WTC11 (cell line): Measurements from ENCODE around the gene AMMECR1. TPM values are rescaled to one million over a fixed set of nuclear protein-coding genes. Genes with fewer than 3 reads are reported as not detected.
"Not testable (repeated sequence)": the region's sequence is repeated elsewhere in the genome, so short reads cannot be mapped to it uniquely, and the experiment has no call there.

ENCODE experiments used
- ATAC-seq: fragments of 200-7000 bp; cut with Tn5 transposase; 2 replicates; pipeline ENCODE4 v1.10.0; 2021; ENCODE audit warnings: mild to moderate bottlenecking, moderate library complexity
- CTCF ChIA-PET: fragments of 300-600 bp; sonication (Branson Sonifier 250); formaldehyde crosslinking; loops from one replicate; lab custom pipeline; 2021; ENCODE audit warnings: antibody characterized with exemption; lab: Charles Lee
- POLR2A ChIA-PET: fragments of 350-600 bp; sonication (Branson Sonifier 250); formaldehyde crosslinking; loops from one replicate; lab custom pipeline; 2021; ENCODE audit warnings: antibody characterized with exemption; lab: Charles Lee
- DNase-seq: peaks from one replicate; pipeline ENCODE4 v3.0.0; 2021; ENCODE audit warnings: low spot score
- H3K27ac Mint-ChIP-seq: 2 replicates; pipeline ENCODE4 v1.8.0; 2021; ENCODE audit warnings: mixed read lengths
- H3K27me3 Mint-ChIP-seq: 2 replicates; pipeline ENCODE4 v1.8.0; 2021; ENCODE audit warnings: low read depth, mild to moderate bottlenecking, moderate library complexity, mixed read lengths
- H3K36me3 Mint-ChIP-seq: 2 replicates; pipeline ENCODE4 v1.8.0; 2021; ENCODE audit warnings: mixed read lengths
- H3K4me1 Mint-ChIP-seq: 2 replicates; pipeline ENCODE4 v1.8.0; 2022; ENCODE audit warnings: mixed read lengths
- H3K4me3 Mint-ChIP-seq: 2 replicates; pipeline ENCODE4 v1.8.0; 2021; ENCODE audit warnings: mild to moderate bottlenecking, moderate library complexity, mixed read lengths
- H3K9me3 Mint-ChIP-seq: 2 replicates; pipeline ENCODE4 v1.8.0; 2021; ENCODE audit warnings: mixed read lengths
- FOXJ3 ChIP-seq: sonication (generic); formaldehyde crosslinking; IDR thresholded peaks from 2 replicates; pipeline ENCODE4 v1.9.0; 2021; ENCODE audit warnings: missing genetic modification reagents, mild to moderate bottlenecking, borderline replicate concordance
- GRHL2 ChIP-seq: fragments of 250-450 bp; sonication (Bioruptor Pico); IDR thresholded peaks from 2 replicates; pipeline ENCODE4 v1.8.0; 2022; ENCODE audit warnings: mild to moderate bottlenecking, moderate library complexity; ENCODE audit not compliant: insufficient replicate concordance, severe bottlenecking
- GTF2I ChIP-seq: fragments of 250-450 bp; sonication (Bioruptor Pico); conservative IDR thresholded peaks from 2 replicates; pipeline ENCODE4 v1.4.0; 2021; ENCODE audit warnings: mild to moderate bottlenecking
- IRF2 ChIP-seq: sonication (generic); formaldehyde crosslinking; IDR thresholded peaks from 2 replicates; pipeline ENCODE4 v1.8.0; 2022; ENCODE audit warnings: low read depth, missing genetic modification reagents, borderline replicate concordance
- NFATC4 ChIP-seq: fragments of 250-450 bp; sonication (Bioruptor Pico); IDR thresholded peaks from 2 replicates; pipeline ENCODE4 v1.9.0; 2021; ENCODE audit warnings: mild to moderate bottlenecking
- NFE2L1 ChIP-seq: sonication (generic); formaldehyde crosslinking; IDR thresholded peaks from 2 replicates; pipeline ENCODE4 v1.8.1; 2023; ENCODE audit warnings: missing genetic modification reagents
- TCF7 ChIP-seq: sonication (generic); formaldehyde crosslinking; IDR thresholded peaks from 2 replicates; pipeline ENCODE4 v1.8.0; 2022; ENCODE audit warnings: mild to moderate bottlenecking, low read depth, missing genetic modification reagents, moderate library complexity
- TEAD1 ChIP-seq: sonication (generic); formaldehyde crosslinking; IDR thresholded peaks from 2 replicates; pipeline ENCODE4 v1.8.0; 2022; ENCODE audit warnings: mild to moderate bottlenecking, missing genetic modification reagents
- ZNF138 ChIP-seq: sonication (generic); formaldehyde crosslinking; conservative IDR thresholded peaks from 2 replicates; pipeline ENCODE4 v1.8.1; 2022; ENCODE audit warnings: mild to moderate bottlenecking, moderate library complexity, missing genetic modification reagents
- ZNF396 ChIP-seq: fragments of 250-450 bp; sonication (Bioruptor Pico); IDR thresholded peaks from 2 replicates; pipeline ENCODE4 v1.8.0; 2021; ENCODE audit warnings: mild to moderate bottlenecking, moderate library complexity, borderline replicate concordance
- total RNA-seq: library from RNA; stranded (reverse); gene quantifications from 3 replicates; pipeline ENCODE4 v1.2.3, GENCODE V29; 2021
- TF ChIP-seq, protein P1 (sequence below): sonication (generic); formaldehyde crosslinking; conservative IDR thresholded peaks from 2 replicates; pipeline ENCODE4 v1.8.1; 2023; ENCODE audit warnings: mild to moderate bottlenecking, low read depth, missing genetic modification reagents, moderate library complexity
- TF ChIP-seq, protein P2 (sequence below): sonication (generic); formaldehyde crosslinking; IDR thresholded peaks from 2 replicates; pipeline ENCODE4 v1.8.1; 2022; ENCODE audit warnings: low read depth, mild to moderate bottlenecking, moderate library complexity, missing genetic modification reagents, borderline replicate concordance
- TF ChIP-seq, protein P3 (sequence below): sonication (generic); formaldehyde crosslinking; IDR thresholded peaks from 2 replicates; pipeline ENCODE4 v1.8.0; 2022; ENCODE audit warnings: mild to moderate bottlenecking, missing genetic modification reagents
- TF ChIP-seq, protein P4 (sequence below): sonication (generic); formaldehyde crosslinking; IDR thresholded peaks from 2 replicates; pipeline ENCODE4 v1.8.1; 2022; ENCODE audit warnings: mild to moderate bottlenecking, moderate library complexity, missing genetic modification reagents
- TF ChIP-seq, protein P5 (sequence below): sonication (generic); formaldehyde crosslinking; conservative IDR thresholded peaks from 2 replicates; pipeline ENCODE4 v1.8.1; 2022; ENCODE audit warnings: mild to moderate bottlenecking, missing genetic modification reagents
- TF ChIP-seq, protein P6 (sequence below): sonication (generic); formaldehyde crosslinking; IDR thresholded peaks from 2 replicates; pipeline ENCODE4 v1.8.0; 2022; ENCODE audit warnings: missing genetic modification reagents
- TF ChIP-seq, protein P7 (sequence below): sonication (generic); formaldehyde crosslinking; IDR thresholded peaks from 2 replicates; pipeline ENCODE4 v1.8.1; 2023; ENCODE audit warnings: mild to moderate bottlenecking, missing genetic modification reagents

AMMECR1 gene
- total RNA-seq, 1 experiment from 2014 or later, result 18.1 TPM

DNA sequence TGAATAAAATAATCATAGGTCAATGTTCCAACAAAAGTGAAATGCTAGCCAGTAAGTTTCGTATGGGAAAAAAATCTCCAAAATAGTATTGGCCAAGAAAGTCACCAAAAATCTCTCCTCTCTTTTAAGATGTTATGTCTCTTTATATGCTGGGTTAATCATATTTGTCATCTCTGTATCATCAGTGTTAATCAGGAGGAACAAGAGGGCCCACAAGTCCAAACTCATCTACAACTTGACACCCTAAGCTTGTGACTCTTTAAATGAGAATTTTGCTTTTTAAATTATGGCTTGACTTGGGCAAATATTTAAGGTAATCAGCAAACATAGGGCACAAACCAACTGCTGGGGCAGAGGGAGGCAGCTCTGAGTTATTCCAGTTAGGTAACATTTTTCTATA is 75.5 kb downstream of the AMMECR1 start (continued):
- TF ChIP-seq, protein P1, sequence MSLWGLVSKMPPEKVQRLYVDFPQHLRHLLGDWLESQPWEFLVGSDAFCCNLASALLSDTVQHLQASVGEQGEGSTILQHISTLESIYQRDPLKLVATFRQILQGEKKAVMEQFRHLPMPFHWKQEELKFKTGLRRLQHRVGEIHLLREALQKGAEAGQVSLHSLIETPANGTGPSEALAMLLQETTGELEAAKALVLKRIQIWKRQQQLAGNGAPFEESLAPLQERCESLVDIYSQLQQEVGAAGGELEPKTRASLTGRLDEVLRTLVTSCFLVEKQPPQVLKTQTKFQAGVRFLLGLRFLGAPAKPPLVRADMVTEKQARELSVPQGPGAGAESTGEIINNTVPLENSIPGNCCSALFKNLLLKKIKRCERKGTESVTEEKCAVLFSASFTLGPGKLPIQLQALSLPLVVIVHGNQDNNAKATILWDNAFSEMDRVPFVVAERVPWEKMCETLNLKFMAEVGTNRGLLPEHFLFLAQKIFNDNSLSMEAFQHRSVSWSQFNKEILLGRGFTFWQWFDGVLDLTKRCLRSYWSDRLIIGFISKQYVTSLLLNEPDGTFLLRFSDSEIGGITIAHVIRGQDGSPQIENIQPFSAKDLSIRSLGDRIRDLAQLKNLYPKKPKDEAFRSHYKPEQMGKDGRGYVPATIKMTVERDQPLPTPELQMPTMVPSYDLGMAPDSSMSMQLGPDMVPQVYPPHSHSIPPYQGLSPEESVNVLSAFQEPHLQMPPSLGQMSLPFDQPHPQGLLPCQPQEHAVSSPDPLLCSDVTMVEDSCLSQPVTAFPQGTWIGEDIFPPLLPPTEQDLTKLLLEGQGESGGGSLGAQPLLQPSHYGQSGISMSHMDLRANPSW (CRISPR knock-in tag), result no peak
- TF ChIP-seq, protein P2, sequence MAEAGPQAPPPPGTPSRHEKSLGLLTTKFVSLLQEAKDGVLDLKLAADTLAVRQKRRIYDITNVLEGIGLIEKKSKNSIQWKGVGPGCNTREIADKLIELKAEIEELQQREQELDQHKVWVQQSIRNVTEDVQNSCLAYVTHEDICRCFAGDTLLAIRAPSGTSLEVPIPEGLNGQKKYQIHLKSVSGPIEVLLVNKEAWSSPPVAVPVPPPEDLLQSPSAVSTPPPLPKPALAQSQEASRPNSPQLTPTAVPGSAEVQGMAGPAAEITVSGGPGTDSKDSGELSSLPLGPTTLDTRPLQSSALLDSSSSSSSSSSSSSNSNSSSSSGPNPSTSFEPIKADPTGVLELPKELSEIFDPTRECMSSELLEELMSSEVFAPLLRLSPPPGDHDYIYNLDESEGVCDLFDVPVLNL (CRISPR knock-in tag), result no peak
- TF ChIP-seq TEAD1 (no peak), ZNF138 (no peak), IRF2 (CRISPR knock-in tag) (no peak), NFATC4 (CRISPR knock-in tag) (no peak)
- TF ChIP-seq, protein P3, sequence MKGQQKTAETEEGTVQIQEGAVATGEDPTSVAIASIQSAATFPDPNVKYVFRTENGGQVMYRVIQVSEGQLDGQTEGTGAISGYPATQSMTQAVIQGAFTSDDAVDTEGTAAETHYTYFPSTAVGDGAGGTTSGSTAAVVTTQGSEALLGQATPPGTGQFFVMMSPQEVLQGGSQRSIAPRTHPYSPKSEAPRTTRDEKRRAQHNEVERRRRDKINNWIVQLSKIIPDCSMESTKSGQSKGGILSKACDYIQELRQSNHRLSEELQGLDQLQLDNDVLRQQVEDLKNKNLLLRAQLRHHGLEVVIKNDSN (CRISPR knock-in tag), result no peak
- TF ChIP-seq, protein P4, sequence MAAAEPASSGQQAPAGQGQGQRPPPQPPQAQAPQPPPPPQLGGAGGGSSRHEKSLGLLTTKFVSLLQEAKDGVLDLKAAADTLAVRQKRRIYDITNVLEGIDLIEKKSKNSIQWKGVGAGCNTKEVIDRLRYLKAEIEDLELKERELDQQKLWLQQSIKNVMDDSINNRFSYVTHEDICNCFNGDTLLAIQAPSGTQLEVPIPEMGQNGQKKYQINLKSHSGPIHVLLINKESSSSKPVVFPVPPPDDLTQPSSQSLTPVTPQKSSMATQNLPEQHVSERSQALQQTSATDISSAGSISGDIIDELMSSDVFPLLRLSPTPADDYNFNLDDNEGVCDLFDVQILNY, result no peak
- TF ChIP-seq, protein P5, sequence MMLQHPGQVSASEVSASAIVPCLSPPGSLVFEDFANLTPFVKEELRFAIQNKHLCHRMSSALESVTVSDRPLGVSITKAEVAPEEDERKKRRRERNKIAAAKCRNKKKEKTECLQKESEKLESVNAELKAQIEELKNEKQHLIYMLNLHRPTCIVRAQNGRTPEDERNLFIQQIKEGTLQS (CRISPR knock-in tag), result no peak
- TF ChIP-seq, all 79 proteins: peak for 0

DNA sequence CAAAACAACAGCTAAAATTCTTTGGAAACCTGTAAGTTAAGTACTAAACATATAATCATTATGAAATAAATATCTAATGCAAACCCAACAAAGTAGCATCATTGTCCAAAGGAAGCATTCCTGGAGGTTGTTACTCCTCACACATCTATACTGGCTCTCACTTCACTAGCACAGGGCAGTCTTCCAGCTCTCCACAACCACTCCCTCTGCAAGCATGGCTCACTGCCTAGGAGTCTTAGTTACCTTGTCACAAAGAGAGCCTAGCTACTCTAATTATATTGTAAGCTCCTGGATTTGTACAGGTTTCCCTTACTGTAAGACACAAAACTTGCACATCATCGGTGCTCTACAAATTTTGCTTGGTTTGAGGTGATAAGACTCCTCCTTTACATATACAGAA is 76.1 kb downstream of the AMMECR1 start:
- CTCF ChIA-PET, result no interaction called here
- ATAC-seq, result no peak

DNA sequence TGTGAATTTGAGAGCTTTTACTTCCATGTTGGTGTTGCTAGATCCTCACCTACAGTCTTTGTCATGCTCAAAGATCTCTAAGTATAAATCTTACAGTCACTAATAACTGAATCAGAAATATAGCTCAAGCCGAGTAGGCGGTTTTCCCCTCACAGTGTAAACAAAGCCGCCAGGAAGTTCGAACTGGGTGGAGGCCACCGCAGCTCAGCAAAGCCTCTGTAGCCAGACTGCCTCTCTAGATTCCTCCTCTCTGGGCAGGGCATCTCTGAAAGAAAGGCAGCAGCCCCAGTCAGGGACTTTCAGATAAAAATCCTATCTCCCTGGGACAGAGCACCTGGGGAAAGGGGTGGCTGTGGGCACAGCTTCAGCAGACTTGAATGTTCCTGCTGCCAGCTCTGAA is 79.6 kb downstream of the AMMECR1 start:
- H3K36me3 Mint-ChIP-seq, result peaks cover 12% of the 10 kb centered on the region
- ATAC-seq, DNase-seq, POLR2A ChIA-PET, H3K4me3 Mint-ChIP-seq, H3K27ac Mint-ChIP-seq, H3K27me3 Mint-ChIP-seq, H3K9me3 Mint-ChIP-seq: not testable (repeated sequence)
- CTCF ChIA-PET, result interaction anchor here (0.8 kb wide), 1 partner anchor 70 kb away, joined by 3 read pairs; no protein-coding TSS in a partner anchor
- peaks cover 28% of the 10 kb centered on the region for H3K4me1 Mint-ChIP-seq

More for the DNA sequence above, 76.1 kb downstream of the AMMECR1 start:
- no peak overlapping the region for H3K27ac Mint-ChIP-seq
- no peak overlapping the region for H3K4me3 Mint-ChIP-seq
- no peak for DNase-seq
- POLR2A ChIA-PET, result no interaction called here
- H3K27me3 Mint-ChIP-seq, result no peaks in the 10 kb centered on the region
- no peak for TF ChIP-seq NFE2L1 (CRISPR knock-in tag)
- TF ChIP-seq FOXJ3 (CRISPR knock-in tag), result no peak
- no peak for TF ChIP-seq GRHL2 (CRISPR knock-in tag)
- TF ChIP-seq, protein P6, sequence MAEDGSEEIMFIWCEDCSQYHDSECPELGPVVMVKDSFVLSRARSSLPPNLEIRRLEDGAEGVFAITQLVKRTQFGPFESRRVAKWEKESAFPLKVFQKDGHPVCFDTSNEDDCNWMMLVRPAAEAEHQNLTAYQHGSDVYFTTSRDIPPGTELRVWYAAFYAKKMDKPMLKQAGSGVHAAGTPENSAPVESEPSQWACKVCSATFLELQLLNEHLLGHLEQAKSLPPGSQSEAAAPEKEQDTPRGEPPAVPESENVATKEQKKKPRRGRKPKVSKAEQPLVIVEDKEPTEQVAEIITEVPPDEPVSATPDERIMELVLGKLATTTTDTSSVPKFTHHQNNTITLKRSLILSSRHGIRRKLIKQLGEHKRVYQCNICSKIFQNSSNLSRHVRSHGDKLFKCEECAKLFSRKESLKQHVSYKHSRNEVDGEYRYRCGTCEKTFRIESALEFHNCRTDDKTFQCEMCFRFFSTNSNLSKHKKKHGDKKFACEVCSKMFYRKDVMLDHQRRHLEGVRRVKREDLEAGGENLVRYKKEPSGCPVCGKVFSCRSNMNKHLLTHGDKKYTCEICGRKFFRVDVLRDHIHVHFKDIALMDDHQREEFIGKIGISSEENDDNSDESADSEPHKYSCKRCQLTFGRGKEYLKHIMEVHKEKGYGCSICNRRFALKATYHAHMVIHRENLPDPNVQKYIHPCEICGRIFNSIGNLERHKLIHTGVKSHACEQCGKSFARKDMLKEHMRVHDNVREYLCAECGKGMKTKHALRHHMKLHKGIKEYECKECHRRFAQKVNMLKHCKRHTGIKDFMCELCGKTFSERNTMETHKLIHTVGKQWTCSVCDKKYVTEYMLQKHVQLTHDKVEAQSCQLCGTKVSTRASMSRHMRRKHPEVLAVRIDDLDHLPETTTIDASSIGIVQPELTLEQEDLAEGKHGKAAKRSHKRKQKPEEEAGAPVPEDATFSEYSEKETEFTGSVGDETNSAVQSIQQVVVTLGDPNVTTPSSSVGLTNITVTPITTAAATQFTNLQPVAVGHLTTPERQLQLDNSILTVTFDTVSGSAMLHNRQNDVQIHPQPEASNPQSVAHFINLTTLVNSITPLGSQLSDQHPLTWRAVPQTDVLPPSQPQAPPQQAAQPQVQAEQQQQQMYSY, result no peak
- TF ChIP-seq, protein P3 (CRISPR knock-in tag), result no peak
- TF ChIP-seq GTF2I, result no peak
- TF ChIP-seq ZNF396 (CRISPR knock-in tag), result no peak
- TF ChIP-seq TCF7 (CRISPR knock-in tag), result no peak
- TF ChIP-seq, protein P7, sequence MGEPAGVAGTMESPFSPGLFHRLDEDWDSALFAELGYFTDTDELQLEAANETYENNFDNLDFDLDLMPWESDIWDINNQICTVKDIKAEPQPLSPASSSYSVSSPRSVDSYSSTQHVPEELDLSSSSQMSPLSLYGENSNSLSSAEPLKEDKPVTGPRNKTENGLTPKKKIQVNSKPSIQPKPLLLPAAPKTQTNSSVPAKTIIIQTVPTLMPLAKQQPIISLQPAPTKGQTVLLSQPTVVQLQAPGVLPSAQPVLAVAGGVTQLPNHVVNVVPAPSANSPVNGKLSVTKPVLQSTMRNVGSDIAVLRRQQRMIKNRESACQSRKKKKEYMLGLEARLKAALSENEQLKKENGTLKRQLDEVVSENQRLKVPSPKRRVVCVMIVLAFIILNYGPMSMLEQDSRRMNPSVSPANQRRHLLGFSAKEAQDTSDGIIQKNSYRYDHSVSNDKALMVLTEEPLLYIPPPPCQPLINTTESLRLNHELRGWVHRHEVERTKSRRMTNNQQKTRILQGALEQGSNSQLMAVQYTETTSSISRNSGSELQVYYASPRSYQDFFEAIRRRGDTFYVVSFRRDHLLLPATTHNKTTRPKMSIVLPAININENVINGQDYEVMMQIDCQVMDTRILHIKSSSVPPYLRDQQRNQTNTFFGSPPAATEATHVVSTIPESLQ (CRISPR knock-in tag), result no peak
- peaks cover 56% of the 10 kb centered on the region for H3K4me1 Mint-ChIP-seq
- H3K36me3 Mint-ChIP-seq, result no peaks in the 10 kb centered on the region
- H3K9me3 Mint-ChIP-seq, result peaks cover 4% of the 10 kb centered on the region; the same call in 1 of the 2 replicates

DNA sequence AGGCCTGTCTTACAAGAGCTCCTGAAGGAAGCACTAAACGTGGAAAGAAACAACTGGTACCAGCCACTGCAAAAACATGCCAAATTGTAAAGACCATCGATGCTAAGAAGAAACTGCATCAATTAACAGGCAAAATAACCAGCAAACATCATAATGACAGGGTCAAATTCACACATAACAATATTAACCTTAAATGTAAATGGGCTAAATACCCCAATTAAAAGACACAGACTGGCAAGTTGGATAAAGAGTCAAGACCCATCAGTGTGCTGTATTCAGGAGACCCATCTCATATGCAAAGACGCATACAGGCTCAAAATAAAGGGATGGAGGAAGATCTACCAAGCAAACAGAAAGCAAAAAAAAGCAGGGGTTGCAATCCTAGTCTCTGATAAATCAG is 86.4 kb downstream of the AMMECR1 start:
- ATAC-seq, H3K4me3 Mint-ChIP-seq, POLR2A ChIA-PET, H3K27me3 Mint-ChIP-seq, CTCF ChIA-PET, H3K27ac Mint-ChIP-seq, DNase-seq: not testable (repeated sequence)
- H3K36me3 Mint-ChIP-seq, result peaks cover 33% of the 10 kb centered on the region
- peaks cover 16% of the 10 kb centered on the region for H3K9me3 Mint-ChIP-seq
- peaks cover 29% of the 10 kb centered on the region for H3K4me1 Mint-ChIP-seq
